Omental fat pad (tissue), 4 donors: ENCODE measurements around the gene BRSK1. TPM values are rescaled to one million over a fixed set of nuclear protein-coding genes. Genes with fewer than 3 reads are reported as not detected.
A peak's percentile ranks its signal among the peaks of the same experiment; 100 is the strongest.

ENCODE experiments used
- ATAC-seq: fragments of 150-250 bp; one replicate; pipeline ENCODE4 v1.9.1; 2016; ENCODE audit warnings: mild to moderate bottlenecking, moderate library complexity; ENCODE audit not compliant: low FRiP score
- DNase-seq: peaks from one replicate; pipeline ENCODE4 v3.0.0-alpha.2; 2019; ENCODE audit warnings: low spot score
- total RNA-seq, 4 donors: library from RNA; depleted of rRNA; stranded (reverse); fragments of >200 nt; gene quantifications; one replicate each; pipeline ENCODE4 v1.1.0, GENCODE V29; 2016
- TF ChIP-seq, protein P1 (sequence below), 3 donors: fragments of 450-650 bp; IDR thresholded peaks; one replicate each; pipeline ENCODE4 v1.5.1; 2016 to 2017; ENCODE audit warnings: antibody characterized with exemption in 3 of 3, mild to moderate bottlenecking in 3 of 3, moderate library complexity in 2 of 3

BRSK1 gene
- total RNA-seq, 4 donors from 2014 or later: 0.19 to 2.1 TPM; not detected in 2

DNA sequence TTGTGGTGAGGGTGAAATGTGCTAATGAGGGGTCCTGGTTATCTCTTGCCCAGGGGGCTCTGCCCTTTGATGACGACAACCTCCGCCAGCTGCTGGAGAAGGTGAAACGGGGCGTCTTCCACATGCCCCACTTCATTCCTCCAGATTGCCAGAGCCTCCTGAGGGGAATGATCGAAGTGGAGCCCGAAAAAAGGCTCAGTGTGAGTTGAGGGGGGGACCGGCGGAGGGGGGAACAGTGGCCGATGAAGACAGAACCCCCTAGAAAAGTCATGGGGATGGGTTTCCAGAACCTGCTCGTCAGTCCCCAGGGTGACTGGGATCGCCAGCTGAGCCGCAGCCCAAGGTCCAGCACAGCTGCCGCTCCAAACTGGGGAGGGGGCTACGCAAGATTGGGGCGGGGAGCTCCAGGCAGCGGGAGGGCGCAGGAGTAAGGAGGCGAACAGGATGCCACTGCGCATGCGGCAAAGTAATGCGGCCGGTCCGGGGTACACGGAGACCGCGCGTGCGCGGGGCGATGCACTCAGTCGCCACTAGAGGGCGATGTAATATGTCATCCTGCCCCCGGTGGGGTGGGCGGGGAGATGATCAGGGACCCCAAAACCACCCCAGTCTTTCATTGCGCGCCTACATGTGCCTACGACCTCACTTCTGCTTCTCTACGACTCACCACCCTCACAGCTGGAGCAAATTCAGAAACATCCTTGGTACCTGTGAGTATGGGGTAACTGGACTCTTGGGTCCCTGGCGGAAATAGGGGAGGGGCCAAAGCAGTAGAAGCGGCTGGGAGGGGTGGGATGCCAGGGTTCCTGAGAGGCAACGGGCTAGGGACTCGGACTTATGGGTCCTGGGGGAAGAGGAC lies 17.9 kb downstream of the BRSK1 start:
- ATAC-seq (peak; percentile 88), DNase-seq (peak; percentile 79)
- TF ChIP-seq, protein P1, sequence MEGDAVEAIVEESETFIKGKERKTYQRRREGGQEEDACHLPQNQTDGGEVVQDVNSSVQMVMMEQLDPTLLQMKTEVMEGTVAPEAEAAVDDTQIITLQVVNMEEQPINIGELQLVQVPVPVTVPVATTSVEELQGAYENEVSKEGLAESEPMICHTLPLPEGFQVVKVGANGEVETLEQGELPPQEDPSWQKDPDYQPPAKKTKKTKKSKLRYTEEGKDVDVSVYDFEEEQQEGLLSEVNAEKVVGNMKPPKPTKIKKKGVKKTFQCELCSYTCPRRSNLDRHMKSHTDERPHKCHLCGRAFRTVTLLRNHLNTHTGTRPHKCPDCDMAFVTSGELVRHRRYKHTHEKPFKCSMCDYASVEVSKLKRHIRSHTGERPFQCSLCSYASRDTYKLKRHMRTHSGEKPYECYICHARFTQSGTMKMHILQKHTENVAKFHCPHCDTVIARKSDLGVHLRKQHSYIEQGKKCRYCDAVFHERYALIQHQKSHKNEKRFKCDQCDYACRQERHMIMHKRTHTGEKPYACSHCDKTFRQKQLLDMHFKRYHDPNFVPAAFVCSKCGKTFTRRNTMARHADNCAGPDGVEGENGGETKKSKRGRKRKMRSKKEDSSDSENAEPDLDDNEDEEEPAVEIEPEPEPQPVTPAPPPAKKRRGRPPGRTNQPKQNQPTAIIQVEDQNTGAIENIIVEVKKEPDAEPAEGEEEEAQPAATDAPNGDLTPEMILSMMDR (IDR thresholded peaks at IDR 0.05): peak in 2 of 3 donors; percentile 38 to 89

DNA sequence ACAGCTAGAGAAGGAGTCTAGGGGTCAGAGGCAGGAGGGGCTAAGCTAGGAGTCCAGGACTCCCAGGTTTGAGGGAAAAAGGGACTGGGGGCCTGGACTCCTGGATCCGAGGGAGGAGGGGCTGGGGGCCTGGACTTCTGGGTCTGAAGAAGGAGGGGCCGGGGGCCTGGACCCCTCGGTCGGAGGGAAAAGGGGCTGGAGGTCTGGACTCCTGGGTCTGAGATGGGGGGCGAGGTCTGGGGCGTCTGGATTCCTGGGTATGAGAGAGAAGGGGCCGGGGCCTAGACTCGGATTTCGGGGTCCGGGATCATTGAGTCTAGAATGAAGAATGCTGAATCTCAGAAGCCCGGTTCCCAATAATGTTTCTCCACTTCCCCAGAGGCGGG lies 18.5 kb downstream of the BRSK1 start:
- ATAC-seq (no peak), DNase-seq (no peak)
- TF ChIP-seq, protein P1 (IDR thresholded peaks at IDR 0.05): no peak

DNA sequence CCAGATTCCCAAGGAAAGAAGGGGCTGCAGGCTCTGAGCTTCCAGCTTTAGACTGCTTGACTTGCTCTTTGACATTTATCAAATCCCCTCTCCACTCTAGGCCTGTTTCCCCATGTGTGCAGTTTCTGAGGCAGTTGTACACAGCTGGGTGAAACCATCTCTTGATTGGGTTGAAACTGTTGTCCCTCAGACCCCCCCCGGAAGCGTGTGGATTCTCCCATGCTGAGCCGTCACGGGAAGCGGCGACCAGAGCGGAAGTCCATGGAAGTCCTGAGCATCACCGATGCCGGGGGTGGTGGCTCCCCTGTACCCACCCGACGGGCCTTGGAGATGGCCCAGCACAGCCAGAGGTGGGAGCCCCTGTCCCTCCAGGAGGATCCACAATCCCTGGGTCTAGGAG lies 19.7 kb downstream of the BRSK1 start:
- DNase-seq (no peak), ATAC-seq (no peak)
- TF ChIP-seq, protein P1 (IDR thresholded peaks at IDR 0.05): no peak

DNA sequence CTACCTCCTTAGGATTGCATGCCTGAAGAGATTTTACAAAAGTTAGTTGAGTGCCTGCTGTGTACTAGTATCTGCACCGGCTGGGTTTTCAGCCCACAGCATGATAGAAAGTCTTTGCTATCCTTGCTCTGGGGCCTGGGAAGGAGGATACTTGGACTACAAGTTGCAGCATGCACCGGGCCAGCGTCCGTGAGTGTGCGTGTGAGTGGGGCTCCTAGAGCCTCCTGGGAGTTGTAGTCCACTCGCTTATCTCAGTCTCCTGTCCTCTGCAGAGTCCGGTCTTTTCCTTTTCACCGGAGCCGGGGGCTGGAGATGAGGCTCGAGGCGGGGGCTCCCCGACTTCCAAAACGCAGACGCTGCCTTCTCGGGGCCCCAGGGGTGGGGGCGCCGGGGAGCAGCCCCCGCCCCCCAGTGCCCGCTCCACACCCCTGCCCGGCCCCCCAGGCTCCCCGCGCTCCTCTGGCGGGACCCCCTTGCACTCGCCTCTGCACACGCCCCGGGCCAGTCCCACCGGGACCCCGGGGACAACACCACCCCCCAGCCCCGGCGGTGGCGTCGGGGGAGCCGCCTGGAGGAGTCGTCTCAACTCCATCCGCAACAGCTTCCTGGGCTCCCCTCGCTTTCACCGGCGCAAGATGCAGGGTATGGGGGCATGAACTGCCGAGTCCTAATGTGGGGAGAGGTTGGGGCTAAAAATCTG lies 20.6 kb downstream of the BRSK1 start:
- TF ChIP-seq, protein P1 (IDR thresholded peaks at IDR 0.05): no peak
- no peak for DNase-seq
- no peak for ATAC-seq

DNA sequence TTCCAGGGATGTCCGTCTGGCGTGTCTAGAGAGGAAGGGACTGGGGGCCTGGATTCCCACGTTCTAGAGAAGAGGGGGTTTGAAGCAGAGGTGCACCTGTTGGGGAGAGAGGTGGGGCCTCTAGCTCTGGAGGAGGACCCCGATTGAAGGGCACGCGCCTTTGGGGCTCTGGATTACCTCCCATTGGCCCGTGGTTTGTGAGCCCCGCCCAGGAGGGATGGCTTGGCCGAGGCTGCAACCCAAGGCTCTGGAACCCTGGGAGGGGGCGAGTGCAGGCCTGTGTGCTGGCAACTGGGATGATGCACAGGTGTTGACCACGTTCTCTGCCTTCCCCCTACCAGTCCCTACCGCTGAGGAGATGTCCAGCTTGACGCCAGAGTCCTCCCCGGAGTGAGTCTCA lies 21.2 kb downstream of the BRSK1 start:
- ATAC-seq: no peak
- no peak for DNase-seq
- TF ChIP-seq, protein P1 (IDR thresholded peaks at IDR 0.05): no peak

DNA sequence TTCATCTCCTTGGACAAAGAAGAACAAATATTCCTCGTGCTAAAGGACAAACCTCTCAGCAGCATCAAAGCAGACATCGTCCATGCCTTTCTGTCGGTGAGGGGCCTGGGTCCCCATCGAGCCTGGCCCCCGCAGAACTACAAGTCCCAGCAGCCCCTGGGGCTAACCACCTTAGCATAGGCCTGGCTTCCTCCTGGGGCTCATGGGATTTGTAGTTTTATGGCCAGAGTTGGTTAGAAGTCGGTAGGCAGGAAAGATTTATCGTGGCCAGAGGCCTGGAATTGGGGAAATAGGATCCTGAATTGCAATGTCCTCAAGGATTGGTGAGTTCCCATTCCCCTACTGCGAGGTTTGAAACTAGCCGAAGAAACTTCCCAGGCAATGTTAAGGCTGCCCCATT lies 21.7 kb downstream of the BRSK1 start:
- TF ChIP-seq, protein P1 (IDR thresholded peaks at IDR 0.05): no peak
- ATAC-seq (no peak), DNase-seq (no peak)
